ENCODE data around the gene STX8.

- TF ChIP-seq CTCF (IDR thresholded peaks at IDR 0.05; ENCODE audit: insufficient read depth, low read depth, low read length) (no peak), EZH2 (IDR thresholded peaks at IDR 0.05; ENCODE audit: insufficient read depth, low read length) (no peak)
These were observed 119.3 kb downstream of the STX8 start for GRCh38 chr17:9456330-9456729.

Measured in astrocyte (in vitro differentiated cells and primary cell).